HG03460 (cell line): ENCODE data around the gene RAPGEFL1.
"Not testable (repeated sequence)": the region's sequence is repeated elsewhere in the genome, so short reads cannot be mapped to it uniquely, and the experiment has no call there.

ENCODE experiments used
- ATAC-seq: cut with Tn5 transposase; IDR thresholded peaks from one replicate; pipeline ENCODE4 v1.9.1; 2021; ENCODE audit not compliant: unreplicated experiment

The RAPGEFL1 gene

DNA sequence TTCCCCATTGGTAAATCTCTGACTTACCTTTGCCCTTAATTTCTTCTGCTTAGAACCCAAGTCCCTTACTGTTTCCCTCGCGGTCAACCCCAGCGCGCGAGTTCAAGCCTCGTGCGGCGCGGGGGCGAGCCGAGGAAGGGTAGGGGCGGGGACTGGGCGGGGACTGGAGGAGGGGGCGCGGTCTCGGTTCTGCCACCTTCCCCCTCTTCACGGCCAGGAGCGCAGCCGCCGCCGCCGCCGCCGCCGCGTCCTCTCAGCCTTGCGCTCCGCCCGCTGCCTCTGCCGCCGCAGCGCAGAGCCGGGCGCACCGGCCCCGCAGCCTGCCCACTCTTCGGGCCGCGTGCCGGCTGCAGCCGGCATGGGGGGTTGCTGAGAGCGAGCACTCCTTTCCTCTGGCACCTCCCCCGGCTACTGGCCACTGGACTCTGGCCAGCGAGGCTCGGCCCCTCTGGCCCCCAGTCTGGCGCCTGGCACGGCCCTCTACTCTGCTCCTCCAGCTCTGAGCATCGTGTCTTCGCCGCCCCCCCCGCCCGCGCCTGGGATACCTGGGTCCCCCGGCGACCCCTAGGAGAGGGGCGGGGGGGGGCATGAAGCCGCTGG, at the start of gene RAPGEFL1:
Gene RAPGEFL1 (plus strand): TSS at position 196 of the 600 bp plus-strand sequence. CDS start 392 bp downstream, at position 588.
- ATAC-seq: peak; percentile 67

DNA sequence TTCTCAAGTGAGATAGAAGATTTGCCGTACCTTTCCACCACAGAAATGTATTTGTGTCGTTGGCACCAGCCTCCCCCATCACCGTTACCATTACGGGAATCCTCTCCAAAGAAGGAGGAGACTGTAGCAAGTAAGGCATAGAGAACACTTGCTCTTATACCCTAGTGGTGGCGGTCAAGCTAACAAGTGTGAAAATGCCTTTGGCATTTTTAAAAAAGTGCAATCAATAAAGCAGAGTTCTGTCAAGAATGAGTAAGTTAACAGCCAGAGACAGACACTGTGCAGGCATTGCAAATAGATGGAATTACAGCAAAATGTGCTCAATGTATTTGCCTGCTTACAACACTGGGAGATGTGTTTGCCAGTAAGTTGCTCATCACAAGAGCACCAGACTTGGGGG, 47.8 kb upstream of the RAPGEFL1 start:
- no peak for ATAC-seq

GRCh38 chr17:40130352-40131042, 46.8 kb upstream of the RAPGEFL1 start:
- ATAC-seq: no peak

DNA sequence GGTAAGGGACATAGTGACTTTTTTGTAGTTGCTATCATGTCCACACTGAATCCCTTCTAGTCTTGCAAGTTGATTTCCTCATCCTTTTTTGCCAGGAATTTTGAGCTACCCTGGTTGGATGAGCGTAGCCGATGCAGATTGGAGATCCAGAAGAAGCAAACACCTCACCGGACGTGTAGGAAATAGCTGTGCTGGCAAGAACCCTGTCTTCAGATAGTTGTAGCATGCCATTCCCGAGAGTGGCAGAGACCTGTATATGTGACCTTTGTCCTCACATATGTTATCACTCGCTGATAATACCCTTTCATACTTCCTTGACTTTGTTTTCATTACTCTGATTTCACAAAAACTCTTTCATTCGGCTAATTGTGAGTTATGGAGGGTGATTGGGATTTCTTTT, 43.1 kb upstream of the RAPGEFL1 start:
- no peak for ATAC-seq

DNA sequence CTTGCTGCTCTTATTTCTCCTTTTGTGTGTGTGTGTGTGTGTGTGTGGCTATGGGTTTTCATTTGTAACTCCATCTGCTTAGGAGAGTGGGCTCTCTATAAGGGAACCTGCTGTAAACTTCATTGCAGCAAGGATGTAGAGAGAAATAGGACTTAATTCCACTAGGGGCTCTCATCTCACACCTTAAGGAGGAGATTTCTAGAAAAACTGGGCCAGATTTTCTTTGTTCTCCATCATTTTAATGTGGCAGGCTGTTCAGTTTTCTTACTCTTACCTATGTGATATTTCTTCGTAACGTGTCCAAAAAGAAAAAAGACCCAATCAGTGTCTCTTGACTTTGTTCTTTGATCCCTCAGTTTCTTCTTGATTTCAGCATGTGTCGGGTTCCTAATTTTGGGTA, 41.5 kb upstream of the RAPGEFL1 start:
- ATAC-seq: no peak

GRCh38 chr17:40139566-40140058, 37.7 kb upstream of the RAPGEFL1 start:
- ATAC-seq: peak; percentile 15

GRCh38 chr17:40143166-40143565, 34.1 kb upstream of the RAPGEFL1 start:
- not testable (repeated sequence) for ATAC-seq

DNA sequence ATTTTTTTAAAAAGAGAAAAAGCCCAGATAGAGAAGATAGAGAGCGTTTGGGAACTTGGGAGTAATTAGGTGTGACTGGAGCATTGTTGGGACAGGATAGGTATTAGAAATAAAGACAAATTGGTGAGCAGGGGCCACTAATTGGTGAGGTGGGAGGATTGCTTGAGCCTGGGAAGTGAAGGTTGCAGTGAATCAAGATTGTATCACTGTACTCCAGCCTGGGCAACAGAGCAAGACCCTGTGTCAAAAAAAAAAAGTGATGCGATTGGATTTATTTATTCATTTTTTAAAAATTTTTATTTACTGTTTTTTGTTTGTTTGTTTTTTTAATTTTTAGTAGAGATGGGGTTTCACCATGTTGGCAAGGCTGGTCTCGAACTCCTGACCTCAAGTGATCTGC, 31.8 kb upstream of the RAPGEFL1 start:
- no peak for ATAC-seq

DNA sequence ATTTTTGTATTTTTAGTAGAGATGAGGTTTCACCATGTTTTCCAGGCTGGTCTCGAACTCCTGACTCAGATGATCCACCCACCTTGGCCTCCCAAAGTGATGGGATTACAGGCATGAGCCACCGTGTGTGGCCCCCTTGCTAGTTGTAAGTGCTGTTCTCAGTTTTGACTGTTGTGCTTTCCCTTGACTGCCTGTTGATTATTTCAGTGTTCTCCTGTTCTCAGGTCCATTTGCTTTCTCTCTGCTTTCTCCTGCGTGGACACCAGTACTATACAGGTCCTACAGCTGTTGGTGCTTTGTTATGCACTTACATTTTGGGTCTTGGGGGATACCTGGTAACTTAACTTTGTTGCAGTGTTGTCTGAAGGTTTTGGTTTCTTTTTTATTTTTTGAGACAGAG, 28.7 kb upstream of the RAPGEFL1 start:
- no peak for ATAC-seq

DNA sequence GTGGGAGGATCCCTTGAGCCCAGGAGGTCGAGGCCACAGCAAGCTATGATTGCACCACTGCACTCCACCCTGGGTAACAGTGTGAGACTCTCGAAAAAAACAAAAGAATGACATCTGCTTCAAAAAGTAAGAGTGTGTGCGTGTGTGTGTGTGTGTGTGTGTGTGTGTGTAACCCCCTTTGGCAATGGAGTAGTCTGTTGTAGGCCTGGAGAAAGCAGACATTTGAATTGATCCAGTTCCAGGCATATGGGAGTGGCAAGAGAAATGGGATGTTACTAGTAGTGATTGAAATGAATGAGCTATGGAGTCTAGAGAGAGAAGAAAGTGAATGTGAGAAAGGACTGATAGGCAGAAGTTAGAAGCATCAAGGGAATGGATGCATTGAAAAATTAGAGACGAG, 27.0 kb upstream of the RAPGEFL1 start:
- ATAC-seq: no peak

- no peak for ATAC-seq
These were observed 25.8 kb upstream of the RAPGEFL1 start for GRCh38 chr17:40151414-40151963.

- ATAC-seq: peak; percentile 55
These were observed 23.6 kb upstream of the RAPGEFL1 start for GRCh38 chr17:40153603-40154236.

DNA sequence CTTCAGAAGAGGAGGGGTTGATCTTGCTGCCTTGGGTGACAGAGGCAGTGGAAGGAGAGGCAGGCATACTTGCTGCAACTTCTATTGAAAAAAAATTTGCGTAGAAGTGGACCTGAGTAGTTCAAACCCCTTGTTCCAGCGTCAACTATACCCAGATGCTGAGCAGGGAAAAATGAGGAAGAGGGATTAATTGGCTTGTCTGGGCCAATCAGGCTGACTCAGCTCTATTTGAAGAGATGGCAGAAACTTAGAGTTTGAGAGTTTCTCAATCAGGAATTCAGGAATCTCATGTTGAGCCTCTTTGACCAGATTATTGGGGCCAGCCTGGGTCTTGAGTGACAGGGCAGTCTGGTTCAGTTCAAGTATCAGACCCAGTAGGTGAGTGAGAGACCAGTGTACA, 19.3 kb upstream of the RAPGEFL1 start:
- no peak for ATAC-seq

DNA sequence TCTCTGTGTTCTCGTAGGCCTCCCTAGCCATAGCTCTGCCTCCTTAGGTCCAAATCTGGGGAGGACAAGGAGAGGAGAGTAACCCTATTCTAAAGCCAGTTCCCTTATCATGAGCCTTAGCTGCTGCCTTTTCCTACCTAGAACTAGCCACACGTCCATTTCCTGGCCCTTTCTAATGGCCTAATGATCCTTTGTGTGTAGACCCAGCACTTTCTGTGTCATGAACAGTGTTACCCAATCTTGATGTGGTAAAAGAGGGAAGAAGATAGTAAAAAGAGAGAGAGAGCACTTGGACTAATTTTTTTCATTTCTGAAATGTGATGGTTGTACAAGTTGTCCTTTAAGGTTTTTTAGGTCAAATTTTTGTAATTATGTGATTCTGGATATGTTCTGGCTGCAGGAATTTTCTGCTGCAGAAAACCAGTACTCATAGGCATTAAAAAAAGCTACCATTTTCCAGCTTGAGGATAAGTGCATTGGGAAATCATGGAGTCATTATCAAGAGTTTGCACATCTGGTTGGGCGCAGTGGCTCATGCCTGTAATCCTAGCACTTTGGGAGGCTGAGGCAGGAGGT, 18.7 kb upstream of the RAPGEFL1 start:
- ATAC-seq: no peak

GRCh38 chr17:40159456-40159855, 17.8 kb upstream of the RAPGEFL1 start:
- ATAC-seq: no peak

GRCh38 chr17:40167685-40168261, 9.5 kb upstream of the RAPGEFL1 start:
- no peak for ATAC-seq

- ATAC-seq: no peak
These were observed 8.9 kb upstream of the RAPGEFL1 start for GRCh38 chr17:40168262-40168832.

- ATAC-seq: no peak
These were observed 6.9 kb upstream of the RAPGEFL1 start for GRCh38 chr17:40170325-40170724.

DNA sequence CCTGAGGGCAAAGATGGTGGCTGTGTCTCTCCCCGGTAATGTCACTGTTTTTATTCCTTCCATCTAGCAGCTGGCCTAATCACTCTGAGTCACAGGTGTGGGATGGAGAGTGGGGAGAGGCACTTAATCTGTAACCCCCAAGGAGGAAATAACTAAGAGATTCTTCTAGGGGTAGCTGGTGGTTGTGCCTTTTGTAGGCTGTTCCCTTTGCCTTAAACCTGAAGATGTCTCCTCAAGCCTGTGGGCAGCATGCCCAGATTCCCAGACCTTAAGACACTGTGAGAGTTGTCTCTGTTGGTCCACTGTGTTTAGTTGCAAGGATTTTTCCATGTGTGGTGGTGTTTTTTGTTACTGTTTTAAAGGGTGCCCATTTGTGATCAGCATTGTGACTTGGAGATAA, 5.5 kb upstream of the RAPGEFL1 start:
- ATAC-seq: no peak

DNA sequence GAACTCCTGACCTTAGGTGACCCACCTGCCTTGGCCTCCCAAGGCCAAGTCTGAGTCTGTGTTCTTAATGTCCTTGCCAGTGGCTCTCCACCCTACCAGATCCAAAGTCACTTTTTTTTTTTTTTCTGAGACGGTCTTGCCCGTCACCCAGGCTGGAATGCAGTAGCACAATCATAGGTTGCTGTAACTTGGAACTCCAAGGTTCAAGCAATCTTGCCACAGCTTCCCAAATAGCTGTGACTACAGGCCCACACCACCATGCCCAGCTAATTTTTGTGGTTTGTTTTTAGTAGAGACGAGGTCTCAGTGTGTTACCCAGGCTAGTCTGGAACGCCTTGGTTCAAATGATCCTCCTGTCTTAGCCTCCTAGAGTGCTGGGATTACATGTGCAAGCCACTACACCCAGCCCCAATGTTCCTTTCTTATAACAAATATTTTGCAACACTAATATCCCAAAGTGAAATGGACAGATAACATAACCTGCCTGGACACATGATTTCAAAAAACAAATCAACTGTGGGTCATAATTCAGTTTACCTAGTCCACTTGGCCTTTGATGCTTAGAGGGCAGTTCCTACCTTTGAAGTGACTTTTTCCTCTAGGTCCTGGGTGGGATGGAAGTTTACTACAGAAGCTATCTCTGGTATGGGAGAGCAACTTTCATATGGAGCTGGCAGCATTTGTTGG, 4.0 kb upstream of the RAPGEFL1 start:
- ATAC-seq: no peak
